ENCODE results near the gene FOXN1. TPM values are rescaled to one million over a fixed set of nuclear protein-coding genes. Genes with fewer than 3 reads are reported as not detected.

The FOXN1 gene
- polyA plus RNA-seq, 2 of the 4 experiments (the other 2 are of a cell fraction): not detected

DNA sequence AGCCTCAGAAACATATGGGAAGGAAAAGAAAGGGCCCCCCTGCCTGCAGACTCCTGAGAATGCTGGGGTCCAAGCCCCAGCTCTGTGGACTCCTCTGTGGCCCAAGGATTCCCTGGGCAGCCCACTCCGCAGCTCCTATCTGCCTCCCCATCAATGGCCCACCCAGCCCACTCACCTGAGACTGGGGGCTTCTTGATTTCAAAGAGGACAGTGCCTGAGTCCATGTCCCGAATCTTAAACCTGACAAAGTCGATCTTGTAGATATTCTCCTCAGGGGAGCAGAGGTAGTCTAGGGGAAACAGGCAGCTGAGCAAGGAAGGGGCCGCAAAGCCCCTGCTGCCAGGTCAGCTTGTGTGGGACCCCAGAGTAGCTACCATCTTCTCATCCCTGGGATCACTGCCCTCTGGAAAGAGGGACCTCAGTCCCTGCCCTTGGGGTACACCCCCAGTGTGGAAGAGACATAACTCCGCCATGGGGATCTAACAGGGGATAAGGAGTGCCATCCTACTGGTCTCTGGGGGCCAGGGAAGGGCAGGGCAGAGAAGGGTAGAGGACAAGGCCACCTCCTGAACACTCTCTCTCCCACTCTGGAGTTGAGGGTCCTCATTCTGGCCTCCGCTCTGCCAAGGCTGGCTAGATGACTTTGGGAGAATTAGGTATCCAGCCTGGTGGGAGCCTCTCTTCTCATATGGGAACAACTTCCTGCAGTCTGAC is 42.4 kb downstream of the FOXN1 start:
- DNase-seq (ENCODE audit: low read depth in 1 of 2, low spot score in 1 of 2): no peak
- Histone ChIP-seq H3K4me3 (no peak overlapping the region), H3K9me3 (no peaks in the 10 kb centered on the region), H3K4me2 (no peak overlapping the region), H3K27ac (no peak overlapping the region), H3K4me1 (peaks cover 11% of the 10 kb centered on the region)
- no peak for ATAC-seq
- TF ChIP-seq CBX8 (IDR thresholded peaks at IDR 0.05) (no peak), HOXB5 (CRISPR knock-in tag; IDR thresholded peaks at IDR 0.05) (0 out of 2 replicates have a peak, but pooled peaks have one; percentile 3)
- TF ChIP-seq, protein P1, sequence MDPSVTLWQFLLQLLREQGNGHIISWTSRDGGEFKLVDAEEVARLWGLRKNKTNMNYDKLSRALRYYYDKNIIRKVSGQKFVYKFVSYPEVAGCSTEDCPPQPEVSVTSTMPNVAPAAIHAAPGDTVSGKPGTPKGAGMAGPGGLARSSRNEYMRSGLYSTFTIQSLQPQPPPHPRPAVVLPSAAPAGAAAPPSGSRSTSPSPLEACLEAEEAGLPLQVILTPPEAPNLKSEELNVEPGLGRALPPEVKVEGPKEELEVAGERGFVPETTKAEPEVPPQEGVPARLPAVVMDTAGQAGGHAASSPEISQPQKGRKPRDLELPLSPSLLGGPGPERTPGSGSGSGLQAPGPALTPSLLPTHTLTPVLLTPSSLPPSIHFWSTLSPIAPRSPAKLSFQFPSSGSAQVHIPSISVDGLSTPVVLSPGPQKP (IDR thresholded peaks at IDR 0.05; ENCODE audit: low read depth, low read length): no peak
- TF ChIP-seq, protein P2, sequence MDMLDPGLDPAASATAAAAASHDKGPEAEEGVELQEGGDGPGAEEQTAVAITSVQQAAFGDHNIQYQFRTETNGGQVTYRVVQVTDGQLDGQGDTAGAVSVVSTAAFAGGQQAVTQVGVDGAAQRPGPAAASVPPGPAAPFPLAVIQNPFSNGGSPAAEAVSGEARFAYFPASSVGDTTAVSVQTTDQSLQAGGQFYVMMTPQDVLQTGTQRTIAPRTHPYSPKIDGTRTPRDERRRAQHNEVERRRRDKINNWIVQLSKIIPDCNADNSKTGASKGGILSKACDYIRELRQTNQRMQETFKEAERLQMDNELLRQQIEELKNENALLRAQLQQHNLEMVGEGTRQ (IDR thresholded peaks at IDR 0.05): no peak
- TF ChIP-seq, protein P3, sequence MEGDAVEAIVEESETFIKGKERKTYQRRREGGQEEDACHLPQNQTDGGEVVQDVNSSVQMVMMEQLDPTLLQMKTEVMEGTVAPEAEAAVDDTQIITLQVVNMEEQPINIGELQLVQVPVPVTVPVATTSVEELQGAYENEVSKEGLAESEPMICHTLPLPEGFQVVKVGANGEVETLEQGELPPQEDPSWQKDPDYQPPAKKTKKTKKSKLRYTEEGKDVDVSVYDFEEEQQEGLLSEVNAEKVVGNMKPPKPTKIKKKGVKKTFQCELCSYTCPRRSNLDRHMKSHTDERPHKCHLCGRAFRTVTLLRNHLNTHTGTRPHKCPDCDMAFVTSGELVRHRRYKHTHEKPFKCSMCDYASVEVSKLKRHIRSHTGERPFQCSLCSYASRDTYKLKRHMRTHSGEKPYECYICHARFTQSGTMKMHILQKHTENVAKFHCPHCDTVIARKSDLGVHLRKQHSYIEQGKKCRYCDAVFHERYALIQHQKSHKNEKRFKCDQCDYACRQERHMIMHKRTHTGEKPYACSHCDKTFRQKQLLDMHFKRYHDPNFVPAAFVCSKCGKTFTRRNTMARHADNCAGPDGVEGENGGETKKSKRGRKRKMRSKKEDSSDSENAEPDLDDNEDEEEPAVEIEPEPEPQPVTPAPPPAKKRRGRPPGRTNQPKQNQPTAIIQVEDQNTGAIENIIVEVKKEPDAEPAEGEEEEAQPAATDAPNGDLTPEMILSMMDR (IDR thresholded peaks at IDR 0.05): no peak; the same call in 2 of the 3 replicates
- TF ChIP-seq, protein P4, sequence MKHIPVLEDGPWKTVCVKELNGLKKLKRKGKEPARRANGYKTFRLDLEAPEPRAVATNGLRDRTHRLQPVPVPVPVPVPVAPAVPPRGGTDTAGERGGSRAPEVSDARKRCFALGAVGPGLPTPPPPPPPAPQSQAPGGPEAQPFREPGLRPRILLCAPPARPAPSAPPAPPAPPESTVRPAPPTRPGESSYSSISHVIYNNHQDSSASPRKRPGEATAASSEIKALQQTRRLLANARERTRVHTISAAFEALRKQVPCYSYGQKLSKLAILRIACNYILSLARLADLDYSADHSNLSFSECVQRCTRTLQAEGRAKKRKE (CRISPR knock-in tag; IDR thresholded peaks at IDR 0.05; ENCODE audit: low read depth): no peak
- 65% methylated on average over 6 of the region's 6 CpGs for WGBS (ENCODE audit: missing lambda C conversion rate)
- CTCF ChIA-PET: interaction anchor here (0.7 to 12.8 kb wide), 24 partner anchors 8 to 492 kb away, joined by 3 to 188 read pairs (median 6); partner anchors contain the start of gene PIGS
- no peak for FAIRE-seq
- POLR2A ChIA-PET: no interaction called here

DNA sequence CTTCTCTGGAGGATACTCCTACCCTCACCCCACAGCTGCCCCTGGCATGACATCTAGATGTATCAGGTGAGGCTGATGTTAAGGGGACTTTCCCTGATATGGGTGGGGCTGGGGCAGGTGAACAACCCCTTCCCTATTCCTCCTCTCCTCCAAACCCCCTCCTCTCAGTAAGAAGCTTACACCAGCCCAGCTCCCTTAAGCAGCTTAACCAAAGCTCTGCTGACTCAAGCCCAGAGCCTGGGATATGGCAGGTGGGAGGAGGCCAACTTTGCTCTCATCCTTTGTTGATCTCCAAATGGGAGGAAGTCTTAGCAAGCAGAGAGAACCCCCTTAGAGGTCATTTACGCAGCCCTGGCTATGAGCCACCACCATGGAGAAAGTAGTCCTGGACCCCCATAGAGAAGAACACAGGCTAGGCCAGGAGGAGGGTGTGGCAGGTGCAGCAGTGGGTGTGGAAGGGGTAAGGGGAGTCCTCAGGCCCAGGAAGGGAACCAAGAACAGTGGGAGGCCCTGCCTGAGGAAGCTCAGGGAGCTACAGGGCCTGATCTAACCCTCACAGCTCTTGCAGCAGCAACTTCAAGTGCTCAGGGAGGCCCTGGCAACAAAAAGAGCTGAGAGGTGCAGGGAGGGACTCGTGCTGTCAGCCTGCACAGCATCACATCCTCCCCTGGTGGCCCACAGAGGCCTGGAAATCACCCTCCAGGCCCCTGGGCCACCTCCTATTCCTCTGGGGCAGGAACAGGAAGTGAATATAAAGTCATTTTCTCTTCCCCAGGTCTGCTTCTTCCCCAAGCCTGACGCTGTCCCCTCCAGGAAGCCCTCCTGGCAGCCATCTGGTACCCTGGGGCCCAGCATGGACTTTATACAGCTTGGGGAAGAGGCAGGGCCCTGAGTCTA is 43.3 kb downstream of the FOXN1 start:
- Histone ChIP-seq H3K4me2 (no peak overlapping the region), H3K9me3 (no peaks in the 10 kb centered on the region), H3K4me1 (peaks cover 11% of the 10 kb centered on the region), H3K4me3 (no peak overlapping the region), H3K27ac (no peak overlapping the region)
- TF ChIP-seq, protein P3 (IDR thresholded peaks at IDR 0.05): no peak
- TF ChIP-seq EHF (CRISPR knock-in tag; IDR thresholded peaks at IDR 0.05) (no peak), CEBPB (IDR thresholded peaks at IDR 0.05) (no peak), MYC (IDR thresholded peaks at IDR 0.05; ENCODE audit: borderline replicate concordance, low read length) (no peak), FOXS1 (CRISPR knock-in tag; IDR thresholded peaks at IDR 0.05) (no peak), SMC3 (IDR thresholded peaks at IDR 0.05) (no peak), ZFP36 (IDR thresholded peaks at IDR 0.05; ENCODE audit: borderline replicate concordance, partially characterized antibody) (no peak), FOSB (CRISPR knock-in tag; IDR thresholded peaks at IDR 0.05) (no peak), HOXB5 (CRISPR knock-in tag; IDR thresholded peaks at IDR 0.05) (no peak), NR3C1 (IDR thresholded peaks at IDR 0.05) (no peak), ZNF302 (CRISPR knock-in tag; IDR thresholded peaks at IDR 0.05) (no peak), RAD21 (conservative IDR thresholded peaks at IDR 0.05 in 1 of 2, IDR thresholded peaks at IDR 0.05 in 1 of 2) (no peak), KDM5A (IDR thresholded peaks at IDR 0.05) (no peak), ZC3H11A (IDR thresholded peaks at IDR 0.05) (no peak), TFCP2L1 (CRISPR knock-in tag; IDR thresholded peaks at IDR 0.05) (no peak), RARB (CRISPR knock-in tag; IDR thresholded peaks at IDR 0.05) (no peak)
- TF ChIP-seq, protein P5, sequence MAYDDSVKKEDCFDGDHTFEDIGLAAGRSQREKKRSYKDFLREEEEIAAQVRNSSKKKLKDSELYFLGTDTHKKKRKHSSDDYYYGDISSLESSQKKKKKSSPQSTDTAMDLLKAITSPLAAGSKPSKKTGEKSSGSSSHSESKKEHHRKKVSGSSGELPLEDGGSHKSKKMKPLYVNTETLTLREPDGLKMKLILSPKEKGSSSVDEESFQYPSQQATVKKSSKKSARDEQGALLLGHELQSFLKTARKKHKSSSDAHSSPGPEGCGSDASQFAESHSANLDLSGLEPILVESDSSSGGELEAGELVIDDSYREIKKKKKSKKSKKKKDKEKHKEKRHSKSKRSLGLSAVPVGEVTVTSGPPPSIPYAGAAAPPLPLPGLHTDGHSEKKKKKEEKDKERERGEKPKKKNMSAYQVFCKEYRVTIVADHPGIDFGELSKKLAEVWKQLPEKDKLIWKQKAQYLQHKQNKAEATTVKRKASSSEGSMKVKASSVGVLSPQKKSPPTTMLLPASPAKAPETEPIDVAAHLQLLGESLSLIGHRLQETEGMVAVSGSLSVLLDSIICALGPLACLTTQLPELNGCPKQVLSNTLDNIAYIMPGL (CRISPR knock-in tag; IDR thresholded peaks at IDR 0.05; ENCODE audit: borderline replicate concordance): no peak
- TF ChIP-seq, protein P2 (IDR thresholded peaks at IDR 0.05): no peak
- WGBS (ENCODE audit: missing lambda C conversion rate): 82% methylated on average over 3 of the region's 3 CpGs
- ChIA-PET POLR2A (no interaction called here), CTCF (interaction anchor here (0.6 to 12.8 kb wide), 20 partner anchors 8 to 491 kb away, joined by 3 to 188 read pairs (median 5); partner anchors contain the start of gene PIGS)
- ATAC-seq (no peak), FAIRE-seq (no peak), DNase-seq (ENCODE audit: low read depth in 1 of 2, low spot score in 1 of 2) (no peak)

Measured in A549 (cell line).